GM18867 (cell line): ENCODE measurements around the gene ARHGAP25.

Experiments used
- ATAC-seq: cut with Tn5 transposase; IDR thresholded peaks from one replicate; pipeline ENCODE4 v1.9.1; 2021; ENCODE audit warnings: mild to moderate bottlenecking, moderate library complexity; ENCODE audit not compliant: unreplicated experiment

ARHGAP25 gene

DNA sequence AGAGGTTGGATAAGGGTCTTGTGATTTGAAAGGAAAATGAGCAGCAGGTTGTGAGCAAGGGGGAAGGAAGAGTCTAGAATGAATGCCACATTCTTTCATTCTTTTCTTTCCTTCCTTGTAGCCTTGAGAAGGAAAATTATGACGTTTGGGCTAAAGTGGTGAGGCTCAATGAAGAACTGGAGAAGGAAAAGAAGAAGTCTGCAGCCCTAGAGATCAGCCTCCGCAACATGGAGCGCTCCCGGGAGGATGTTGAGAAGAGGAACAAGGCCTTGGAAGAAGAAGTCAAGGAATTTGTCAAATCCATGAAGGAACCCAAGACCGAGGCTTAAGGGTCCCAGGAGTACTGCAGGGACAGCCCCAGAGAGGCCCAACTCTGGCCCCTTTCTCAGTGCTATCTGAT is 91.3 kb downstream of the ARHGAP25 start:
- ATAC-seq = no peak

DNA sequence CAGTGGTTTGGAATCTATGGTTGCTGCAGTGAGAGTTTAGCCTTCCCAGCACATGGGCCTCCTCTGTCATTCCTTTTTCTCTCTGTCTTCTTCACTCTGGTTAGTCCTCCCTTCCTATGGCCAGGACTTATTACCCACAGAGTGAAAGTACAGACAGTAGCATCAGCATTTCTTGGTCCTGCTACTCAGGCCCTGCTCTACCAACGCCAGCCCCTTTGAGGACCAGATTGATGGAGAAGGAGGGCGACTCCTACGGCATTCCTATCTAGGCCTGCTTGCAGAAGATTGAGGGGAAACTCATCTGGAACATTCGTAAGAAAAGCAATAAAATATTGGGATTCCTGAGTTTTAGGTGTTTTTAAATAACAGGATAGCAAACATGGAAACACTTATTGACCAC is 93.1 kb downstream of the ARHGAP25 start:
- ATAC-seq = no peak

DNA sequence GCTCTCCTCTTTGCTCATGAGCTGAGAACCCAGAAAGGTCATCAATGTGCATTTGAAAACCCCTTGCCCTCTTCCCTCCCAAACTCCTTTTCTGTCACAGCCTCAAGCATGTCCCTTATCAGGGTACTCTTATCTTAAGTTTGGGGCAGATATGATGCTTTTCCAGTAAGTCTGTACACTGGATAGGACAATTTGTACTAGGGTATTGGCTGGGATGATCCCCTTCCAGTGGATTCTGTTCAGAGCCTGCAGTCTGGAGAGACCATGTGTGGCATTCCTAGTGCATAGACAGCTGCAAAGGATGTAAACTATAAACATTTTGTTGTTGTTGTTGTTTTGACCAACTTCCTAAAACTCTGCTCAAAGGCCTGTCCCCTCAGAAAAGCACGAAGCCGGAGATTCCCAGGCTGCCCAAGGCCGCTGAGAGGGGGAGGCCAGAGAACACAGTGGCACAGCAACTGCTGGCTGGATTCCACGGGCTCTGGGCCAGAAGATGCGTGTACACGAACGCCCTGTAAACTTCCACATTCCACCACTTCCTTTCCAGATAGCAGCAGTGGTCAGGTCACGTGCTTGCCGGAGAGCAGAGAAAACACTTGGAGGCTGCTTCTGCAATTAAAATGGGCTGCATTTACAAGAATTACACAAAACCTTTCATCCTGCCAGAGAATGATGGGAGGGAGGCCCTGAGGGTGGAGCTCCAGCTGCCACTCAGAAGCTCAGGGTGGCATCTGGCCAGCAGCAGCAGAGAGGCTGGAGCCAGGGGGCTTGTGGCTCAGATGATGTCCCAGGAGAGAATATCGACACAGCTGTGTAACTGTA is 94.5 kb downstream of the ARHGAP25 start:
- ATAC-seq = no peak

DNA sequence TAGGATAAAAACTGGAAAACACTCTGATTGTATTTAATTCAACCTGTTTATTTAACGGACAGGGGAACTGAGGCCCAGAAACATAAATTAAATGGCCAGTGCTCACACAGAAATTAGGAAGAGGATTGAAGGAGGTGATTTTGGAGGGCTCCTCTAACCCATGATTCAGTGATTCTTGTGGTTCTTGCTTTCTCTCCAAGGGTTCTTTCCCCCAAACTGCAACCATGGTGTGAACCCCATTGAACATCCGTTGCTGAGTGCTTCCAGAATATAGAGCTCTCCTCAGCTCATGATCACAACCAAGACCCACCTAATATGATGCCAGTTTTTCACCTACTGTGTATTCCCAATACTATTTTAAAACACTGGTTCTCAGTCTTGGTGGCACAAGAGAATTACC is 95.1 kb downstream of the ARHGAP25 start:
- no peak for ATAC-seq

DNA sequence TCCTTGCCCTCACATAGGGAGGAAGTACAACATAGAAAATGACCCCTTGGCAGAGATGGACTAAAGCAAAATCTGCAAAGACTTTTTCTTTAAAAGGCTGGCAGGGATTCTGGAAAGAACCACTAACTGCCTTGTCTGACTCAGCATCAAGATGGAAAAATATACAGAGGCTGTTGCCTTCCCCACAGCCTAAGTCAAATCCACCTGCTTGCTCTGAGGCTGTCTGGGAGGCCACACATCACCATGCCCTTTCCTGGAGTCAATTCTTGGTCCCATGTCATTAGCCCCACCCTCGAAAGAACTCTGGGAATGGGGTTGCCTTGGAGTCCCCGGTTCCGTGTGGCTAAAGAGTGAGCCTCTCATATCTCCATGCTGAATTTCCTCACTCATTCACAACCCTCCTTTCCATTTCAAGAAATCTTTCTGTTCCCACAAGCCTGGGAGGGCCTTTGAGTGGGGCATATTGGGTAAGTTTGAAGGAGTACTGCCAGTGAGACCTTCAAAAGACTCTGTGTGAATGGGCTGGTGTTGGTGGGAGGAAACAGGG is 97.1 kb downstream of the ARHGAP25 start:
- ATAC-seq = no peak

DNA sequence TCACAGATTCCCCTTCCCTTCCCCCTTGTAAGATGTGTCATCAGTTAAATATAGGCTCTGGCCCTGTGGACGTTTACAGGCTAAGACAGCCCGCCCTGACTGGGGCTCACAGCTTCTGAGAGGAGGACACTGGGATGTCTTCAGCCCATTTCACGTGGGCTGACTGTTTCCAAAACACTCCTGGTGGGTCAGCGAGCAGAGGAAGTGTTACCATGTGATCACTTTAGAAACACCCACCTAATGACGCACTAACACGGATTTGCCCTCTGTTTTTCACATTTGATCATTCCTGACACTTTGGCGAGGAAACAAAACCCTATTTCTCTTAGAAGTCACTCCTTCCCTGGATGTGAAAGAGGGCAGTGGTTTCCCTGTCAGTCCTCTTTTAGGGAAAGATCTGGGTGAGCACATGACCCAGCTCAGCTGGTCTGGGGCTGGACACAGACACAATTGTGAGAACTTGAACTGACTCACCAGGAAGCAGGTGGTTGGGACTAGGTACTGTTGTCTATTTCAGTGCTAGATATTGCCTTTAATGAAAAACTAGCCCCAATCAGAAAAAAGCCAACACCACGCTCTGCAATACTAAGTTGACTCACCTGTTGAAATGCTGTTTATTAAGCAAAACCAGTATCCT is 97.7 kb downstream of the ARHGAP25 start:
- ATAC-seq = peak; percentile 65

DNA sequence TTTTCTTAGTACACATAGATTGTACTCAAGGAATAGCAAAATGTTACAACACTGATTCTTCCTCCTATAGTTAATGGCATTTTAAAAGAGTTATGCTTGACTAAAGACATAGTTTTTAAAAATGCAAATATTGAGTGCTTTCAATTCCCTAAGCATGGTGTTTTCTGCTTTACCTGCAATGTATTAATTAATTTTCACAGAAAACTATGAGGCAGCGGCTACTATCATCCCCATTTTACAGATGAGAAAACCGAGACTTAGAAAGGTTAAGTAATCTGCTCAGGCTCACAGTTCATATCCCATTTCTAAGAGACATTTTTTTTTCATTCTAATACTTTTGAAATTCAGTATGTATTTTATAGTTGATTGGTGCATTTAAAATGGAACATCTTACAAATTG is 98.6 kb downstream of the ARHGAP25 start:
- ATAC-seq = no peak

DNA sequence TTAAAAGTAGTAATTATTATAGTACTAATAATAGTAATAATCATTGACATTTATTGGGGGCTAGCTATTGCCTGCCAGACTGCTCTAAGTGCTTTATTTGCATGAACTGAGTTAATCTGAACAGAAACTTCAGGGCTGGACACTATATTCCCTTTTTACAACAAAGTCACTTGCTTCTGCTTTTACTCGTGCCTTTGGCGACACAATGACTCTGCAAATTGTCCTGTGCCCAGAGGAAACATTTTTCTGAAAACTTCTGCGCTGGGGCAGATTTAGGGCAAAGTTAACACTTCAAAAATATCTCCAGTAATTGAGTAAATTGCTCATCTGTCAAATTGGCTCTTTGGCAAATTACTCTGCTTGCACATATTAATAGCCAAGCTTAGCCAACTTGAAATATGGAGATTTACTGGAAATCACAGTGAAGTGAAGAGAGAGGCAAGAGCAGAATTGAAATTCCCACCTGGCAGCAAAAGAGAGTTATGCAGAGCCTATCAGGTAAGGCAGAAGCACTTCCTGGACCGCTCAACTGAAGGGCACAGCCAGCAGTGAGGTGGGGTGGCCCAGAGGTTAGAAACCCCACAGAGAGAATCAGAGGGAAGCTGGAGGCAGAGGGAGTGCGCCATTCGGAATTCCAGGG is 100.2 kb downstream of the ARHGAP25 start:
- no peak for ATAC-seq

DNA sequence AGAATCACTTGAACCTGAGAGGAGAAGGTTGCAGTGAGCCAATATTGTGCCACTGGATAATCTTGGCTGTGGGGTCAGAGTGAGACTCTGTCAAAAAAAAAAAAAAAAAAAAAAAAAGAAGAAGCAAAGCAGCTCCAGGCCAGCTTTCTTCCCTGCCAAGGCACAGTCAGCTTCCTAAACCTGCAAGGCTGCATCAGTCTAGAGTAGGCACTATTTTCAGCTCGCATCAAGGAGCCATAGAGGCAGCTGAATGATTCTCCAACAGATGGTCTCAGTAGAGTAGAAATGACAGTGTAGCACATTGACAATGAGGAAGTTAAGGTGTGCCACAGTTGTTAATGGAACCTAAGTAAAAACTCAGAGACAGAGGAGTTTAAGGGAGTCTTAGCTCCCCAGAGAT is 101.0 kb downstream of the ARHGAP25 start:
- no peak for ATAC-seq

DNA sequence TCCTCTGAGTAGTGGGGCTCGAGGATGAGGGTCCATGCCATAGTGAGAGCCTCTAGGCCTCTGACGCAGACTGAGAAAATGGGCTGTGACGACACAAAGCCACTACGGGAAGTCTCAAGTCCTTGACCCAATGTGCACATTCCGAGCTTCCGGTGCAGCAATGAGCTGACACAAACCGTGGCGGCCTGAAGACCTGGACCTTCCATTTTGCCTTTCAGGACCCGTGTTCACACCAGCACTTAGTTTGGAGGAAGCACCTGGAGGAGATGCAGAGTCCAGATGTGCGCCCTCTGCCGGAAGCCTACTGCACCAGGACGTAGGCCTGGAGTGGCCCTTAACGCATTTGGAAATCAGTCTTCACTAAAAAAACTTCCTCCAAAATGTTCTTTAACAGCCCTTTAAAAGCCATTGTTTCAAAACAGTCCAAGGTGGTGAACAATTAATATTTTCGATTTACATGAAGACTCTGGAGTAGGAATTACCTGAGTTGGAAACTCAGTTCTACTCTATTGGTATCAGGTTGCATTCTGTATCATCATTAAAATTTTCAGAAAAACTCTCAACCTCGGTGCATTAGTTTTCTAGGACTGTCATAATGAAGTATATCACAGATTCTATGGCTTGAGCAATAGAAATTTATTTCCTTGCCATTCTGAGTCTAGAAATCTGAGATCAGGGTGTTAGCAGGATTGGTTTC is 102.7 kb downstream of the ARHGAP25 start:
- ATAC-seq = no peak

DNA sequence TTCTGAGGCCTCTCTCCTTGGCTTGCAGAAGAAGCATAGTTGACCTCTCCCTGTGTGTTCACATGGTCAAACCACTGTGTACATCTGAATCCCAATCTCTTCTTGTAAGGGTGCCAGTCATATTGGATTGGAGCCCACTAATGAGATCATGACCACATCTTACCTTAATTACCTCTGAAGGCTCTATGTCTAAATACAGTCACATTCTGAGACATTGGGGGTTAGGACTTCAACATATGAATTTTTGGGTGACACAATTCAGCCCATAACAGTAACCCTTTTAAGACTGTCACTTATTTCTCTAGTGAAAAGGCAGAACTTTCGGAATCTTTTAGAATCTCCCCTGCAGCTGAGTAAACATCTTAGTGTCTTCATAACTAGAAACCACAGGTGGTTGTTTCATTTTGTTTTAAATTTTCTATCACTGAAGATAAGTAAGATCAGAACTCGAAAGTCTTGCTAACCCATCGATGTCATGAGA is 103.3 kb downstream of the ARHGAP25 start:
- ATAC-seq = peak; percentile 79

DNA sequence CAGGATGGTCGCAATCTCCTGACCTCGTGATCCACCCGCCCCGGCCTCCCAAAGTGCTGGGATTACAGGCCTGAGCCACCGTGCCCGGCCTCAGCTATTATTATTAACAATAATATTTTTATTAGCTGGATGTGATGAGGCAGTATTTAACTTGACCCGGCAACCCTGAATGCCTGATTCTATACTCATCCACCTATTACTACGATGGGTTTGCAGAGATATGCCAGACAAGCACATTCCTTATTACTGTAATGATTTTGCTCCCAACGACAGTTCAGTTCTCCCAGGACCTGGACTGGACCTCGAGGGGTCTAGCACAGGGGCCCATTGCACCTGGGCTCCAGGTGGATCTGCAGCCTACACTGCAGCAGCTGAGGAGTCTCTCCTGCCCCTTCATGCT is 104.0 kb downstream of the ARHGAP25 start:
- ATAC-seq = no peak

DNA sequence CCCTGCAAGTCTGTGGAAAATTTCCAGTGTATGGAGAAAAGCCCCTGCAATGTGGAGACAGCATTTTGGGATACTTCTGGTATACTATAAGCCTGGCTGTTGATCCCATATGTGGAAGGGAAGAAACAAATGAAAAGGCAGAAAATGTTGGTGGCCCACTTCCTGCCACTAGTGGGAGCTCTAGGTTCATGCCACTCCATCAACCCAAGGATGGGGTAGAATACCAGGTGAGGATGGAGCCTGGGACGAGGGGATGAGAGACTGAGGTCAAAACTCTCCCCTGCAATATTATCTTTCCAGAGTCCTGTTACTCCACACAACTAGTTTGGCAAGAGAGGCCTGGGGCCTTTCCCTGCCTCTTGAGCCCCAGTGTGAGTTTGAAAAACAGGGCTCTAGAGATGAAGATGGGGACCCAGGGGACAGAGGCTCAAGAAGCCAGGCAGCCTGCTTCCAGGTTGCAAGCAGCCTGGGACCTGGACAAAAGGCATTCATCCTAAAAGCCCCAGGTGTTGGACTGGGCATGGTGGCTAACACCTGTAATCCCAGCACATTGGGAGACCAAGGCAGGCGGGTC is 104.7 kb downstream of the ARHGAP25 start:
- no peak for ATAC-seq

DNA sequence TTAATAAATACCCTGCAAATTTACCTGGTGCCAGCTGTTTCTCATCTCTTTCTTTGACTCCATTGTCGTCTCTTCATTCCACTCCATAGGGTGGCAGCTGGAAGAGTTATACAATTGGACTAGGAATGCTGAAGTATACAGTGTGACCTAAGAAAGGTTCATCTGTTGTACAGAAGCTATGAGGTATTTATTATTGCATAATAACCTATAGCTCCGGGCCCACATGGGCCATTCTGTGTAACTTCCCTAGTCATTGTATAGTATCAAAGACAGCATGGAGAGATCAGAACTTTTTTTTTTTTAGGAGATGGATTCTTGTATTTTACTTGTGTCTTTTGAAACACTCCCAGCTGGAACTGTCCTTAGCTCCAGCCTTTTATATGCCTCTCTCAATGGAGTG is 110.4 kb downstream of the ARHGAP25 start:
- no peak for ATAC-seq

DNA sequence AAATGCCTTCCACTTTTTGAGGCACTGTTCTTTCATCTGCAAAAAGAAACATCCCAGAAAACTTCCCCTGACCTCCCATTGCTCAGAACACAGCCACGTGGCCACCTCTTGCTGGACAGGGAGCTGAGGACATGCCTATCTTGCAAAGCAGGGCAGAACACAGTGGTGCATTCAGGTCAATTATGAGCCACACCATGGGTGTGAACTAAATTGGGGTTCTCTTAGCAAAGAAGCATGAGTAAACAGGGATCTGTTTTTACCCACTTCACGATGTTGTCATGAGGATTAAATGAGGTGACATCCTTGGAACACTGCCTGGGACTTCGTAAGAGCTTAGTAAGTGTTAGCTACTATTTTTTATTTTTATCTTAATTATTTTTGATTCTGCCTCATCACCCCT is 111.5 kb downstream of the ARHGAP25 start:
- no peak for ATAC-seq

DNA sequence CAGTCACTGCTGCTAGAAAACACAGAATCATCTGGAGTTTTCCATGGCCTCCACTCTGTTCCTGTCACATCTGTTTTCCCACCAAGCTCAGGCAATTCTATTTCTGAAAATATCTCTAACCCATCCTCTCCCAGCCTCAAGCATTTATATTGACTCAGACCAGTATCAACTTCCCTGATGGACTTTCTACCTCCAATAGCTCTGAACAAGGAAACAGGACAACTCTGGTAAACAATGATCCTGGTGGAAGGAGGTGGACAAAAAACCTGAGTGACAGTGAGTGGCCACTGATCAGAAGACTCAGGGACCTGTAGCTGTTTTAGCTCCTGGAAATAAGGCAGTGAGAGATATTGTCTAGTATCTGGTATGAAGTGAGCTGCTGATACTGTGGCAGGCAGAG is 113.1 kb downstream of the ARHGAP25 start:
- no peak for ATAC-seq

DNA sequence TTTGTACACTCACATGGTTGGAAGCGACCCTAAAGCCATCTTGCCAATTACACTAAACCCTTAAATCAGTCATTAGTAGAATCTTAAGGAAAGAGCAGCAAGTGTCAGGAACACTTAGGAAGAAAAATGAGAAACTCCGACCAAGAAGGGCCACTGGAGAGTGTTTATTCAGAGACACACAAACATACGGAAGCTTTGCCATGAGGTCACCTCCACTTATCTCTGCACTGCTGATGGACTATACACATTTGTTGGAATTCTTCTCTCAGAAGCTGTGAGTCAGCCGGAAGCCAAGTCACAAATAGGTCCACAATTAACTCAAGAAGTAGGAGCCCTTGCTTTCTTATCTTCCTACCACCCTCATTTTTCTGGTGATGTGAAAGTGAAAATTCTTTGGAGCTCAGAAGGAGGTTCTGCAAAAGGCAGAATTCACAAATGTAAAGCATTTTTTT is 115.0 kb downstream of the ARHGAP25 start:
- ATAC-seq = no peak

DNA sequence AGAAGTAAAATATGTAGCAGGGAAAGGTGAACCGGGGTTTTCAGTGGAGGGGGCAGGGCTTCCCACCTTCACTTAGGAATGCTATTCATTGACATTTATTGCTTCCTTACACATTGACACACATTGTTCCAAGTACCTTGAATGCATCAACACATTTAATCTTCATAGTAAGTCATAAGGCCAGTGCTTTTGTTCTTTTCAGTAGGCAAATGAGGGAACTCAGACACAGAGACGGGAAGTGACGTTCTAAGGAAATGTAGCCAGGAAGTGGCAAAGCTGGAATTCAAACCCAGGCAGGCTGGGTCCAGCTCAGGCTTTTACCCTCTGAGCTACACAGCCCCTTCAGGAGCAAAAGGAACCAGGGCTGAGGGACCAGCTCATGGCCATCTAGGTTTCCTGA is 115.9 kb downstream of the ARHGAP25 start:
- no peak for ATAC-seq

DNA sequence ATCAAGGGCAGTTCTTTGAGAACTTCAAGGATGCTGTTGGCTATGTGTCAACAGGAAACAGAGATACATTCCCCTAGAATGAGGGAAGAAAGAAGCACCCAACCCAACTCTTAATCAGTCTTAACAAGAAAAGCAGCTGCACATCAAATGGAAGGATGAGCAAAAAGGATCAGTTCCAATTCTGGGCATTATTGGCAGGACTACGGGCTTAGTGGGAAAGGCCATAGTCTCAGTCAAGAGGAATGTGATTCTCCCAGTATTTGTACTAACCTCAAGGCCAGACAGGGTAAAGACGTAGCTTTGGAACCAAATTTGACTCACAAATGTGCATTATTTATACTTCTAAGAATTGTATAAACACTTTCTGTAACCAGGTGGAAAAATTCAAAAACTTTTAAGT is 118.4 kb downstream of the ARHGAP25 start:
- no peak for ATAC-seq

DNA sequence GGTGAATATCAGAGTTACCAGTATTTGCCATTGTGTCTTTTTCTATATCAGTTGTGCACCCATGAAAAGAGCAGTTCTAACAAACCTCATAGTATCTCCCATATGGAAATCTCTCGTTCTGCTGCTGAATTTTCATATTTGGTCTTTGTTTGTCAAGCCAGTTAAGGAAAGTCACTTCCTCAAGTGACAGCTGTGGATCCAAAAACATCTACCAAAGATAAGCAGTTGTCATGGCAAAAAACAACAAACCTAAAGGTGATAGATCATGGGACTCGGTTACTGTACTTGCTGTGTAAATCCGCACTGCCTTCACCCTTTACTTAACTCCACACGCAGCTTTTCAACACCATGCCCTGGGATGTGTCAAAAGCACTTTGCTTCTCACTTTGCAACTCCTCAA is 119.3 kb downstream of the ARHGAP25 start:
- no peak for ATAC-seq

DNA sequence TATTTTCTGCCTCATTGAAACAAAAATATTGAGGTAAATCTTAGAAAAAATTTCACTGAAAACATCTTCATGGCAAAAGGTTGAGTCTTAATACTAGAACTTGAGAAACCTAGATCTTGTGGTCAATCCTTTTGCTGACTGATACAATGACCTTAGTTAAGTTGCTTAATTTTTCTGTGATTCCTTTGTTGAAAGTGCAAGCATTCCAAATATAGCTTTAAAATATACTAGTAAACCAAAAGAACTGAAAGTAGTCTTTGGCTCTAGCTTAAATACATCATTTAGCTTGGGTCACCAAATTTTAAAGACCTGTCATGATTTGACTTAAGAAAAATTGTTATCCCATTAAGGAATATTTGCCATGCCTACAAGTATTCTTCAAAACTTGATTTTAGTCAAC is 119.9 kb downstream of the ARHGAP25 start:
- ATAC-seq = no peak
